Measurements from ENCODE around the gene TIRAP.

- TF ChIP-seq CTCF (IDR thresholded peaks at IDR 0.05), result no peak
- TF ChIP-seq POLR2A (IDR thresholded peaks at IDR 0.05), result no peak
These were observed 34.5 kb downstream of the TIRAP start for GRCh38 chr11:126317432-126317755.
